HG02973 (cell line): ENCODE results near the gene SCAND1.
"Not testable (repeated sequence)": the region's sequence is repeated elsewhere in the genome, so short reads cannot be mapped to it uniquely, and the experiment has no call there.

Experiments used
- ATAC-seq: cut with Tn5 transposase; IDR thresholded peaks from one replicate; pipeline ENCODE4 v1.9.1; 2021; ENCODE audit warnings: moderate library complexity; ENCODE audit not compliant: unreplicated experiment

The SCAND1 gene

GRCh38 chr20:35963878-35964277, 9.6 kb upstream of the SCAND1 start:
- ATAC-seq: no peak

DNA sequence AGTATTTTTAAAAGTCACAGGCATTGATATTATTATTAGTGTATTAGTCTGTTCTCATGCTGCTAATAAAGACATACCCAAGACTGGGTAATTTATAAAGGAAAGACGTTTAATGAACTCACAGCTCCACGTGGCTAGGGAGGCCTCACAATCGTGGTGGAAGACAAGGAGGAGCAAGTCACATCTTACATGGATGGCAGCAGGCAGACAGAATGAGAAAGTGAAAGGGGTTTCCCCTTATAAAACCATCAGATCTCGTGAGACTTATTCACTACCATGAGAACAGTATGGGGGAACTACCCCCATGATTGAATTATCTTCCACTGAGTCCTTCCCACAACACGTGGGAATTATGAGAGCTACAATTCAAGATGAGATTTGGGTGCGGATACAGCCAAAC, 5.0 kb upstream of the SCAND1 start:
- ATAC-seq: not testable (repeated sequence)

GRCh38 chr20:35956616-35957015, 2.3 kb upstream of the SCAND1 start:
- no peak for ATAC-seq

DNA sequence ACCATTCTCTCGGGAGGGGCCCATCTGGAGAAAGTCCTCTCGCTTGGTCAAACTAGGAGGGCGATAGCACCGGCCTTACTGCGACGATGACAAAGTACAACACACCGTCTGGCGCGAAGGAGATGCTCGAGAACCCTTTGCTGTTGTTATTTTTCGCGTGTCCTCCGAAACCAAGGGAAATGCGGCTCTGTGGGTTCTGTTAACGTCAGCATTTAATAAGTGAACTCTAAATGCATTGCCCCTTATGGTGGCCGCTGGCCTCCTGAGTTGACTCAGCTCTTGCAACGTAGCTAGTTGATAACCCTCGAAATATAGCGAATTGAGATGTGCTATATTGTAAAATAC, 577 bp upstream of the SCAND1 start:
- ATAC-seq: no peak

DNA sequence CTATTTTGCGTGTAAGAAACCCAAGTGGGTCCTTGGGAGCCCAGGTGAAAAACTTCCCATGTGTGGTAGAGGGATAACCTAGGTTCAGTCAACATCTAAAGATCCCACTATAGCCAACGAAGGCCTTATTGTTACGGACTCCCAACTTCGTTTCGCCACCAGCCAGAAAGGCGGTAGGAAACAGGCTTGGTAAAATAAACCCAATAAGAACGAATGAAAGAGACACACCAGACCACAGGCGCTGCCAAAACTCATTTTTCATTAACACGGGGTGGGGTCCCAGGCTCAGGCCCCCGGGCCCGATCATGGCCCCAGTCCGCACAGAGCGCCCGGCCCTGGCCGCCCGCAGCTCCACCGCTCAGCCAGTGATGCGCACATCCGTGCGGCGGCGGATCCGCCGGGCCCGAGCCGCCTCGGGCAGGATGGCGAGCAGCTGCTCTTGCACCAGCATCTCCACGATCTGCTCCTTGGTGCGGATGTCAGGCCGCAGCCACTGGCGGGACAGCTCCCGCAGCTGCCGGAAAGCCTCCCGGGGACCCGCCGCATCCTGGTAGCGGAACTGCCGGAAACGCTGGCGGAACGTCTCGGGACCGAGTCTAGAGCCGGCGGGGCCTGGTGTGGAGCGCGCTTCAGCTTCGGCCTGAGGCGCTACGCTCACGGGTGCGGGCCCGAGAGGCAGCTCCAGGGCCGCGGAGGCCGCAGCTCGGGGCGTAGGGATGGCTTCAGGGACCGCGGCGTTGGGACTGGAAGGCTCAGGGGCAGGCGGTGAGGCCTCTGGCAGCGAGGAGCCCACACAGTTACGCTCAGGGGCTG, 709 bp downstream of the SCAND1 start:
- ATAC-seq: peak; percentile 21

DNA sequence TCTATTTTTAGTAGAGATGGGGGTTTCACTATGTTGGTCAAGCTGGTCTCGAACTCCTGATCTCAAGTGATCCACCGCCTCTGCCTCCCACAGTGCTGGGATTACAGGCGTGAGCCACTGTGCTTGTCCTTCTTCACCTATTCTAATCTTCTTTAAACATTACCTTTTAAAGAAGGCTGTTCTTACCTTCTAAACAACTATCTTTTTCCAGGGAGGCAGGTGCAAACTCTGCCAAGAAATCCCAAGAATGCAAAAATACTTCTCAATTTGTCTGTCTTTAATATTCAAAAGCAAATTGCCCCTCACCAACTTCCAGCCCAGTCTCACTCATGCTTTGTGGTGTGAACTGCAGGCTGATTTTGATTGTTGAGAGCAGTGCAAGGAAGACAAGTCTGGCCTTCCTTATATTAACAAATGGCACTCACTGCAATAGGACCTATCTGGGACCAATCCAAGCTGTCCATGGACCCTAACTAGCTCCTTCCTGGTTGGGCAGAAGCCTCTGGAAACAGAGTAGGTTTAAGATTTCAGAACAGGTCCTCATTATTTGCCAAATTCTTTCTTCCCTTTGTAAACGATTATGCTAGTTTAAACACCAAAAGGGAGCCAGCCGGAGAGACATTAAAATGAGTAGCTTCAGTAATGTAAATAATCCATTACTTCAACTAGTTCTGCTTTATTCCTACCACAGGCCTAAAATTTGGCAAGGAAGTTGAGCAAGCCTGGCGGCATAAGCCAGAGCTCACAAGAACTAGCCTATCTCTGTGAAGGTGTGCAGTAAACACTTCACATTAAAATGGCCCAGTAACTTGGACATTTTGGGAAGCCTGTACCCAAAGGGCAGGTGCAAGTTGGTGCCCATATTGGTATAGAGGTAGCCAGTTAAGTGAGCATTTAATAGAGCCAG, 1.6 kb downstream of the SCAND1 start:
- ATAC-seq: no peak

DNA sequence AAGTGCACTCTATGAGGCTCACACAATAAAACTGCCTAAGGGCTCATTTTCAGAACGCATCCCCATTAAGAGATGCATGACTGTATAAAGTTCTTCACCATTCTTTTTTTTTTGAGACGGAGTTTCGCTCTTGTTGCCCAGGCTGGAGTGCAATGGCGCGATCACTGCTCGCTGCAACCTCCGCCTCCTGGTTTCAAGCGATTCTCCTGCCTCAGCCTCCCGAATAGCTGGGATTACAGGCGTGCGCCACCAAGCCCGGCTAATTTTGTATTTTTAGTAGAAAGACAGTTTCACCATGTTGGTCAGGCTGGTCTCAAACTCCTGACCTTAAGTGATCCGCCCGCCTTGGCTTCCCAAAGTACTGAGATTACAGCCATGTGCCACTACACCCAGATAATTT, 2.2 kb downstream of the SCAND1 start:
- ATAC-seq: not testable (repeated sequence)

- no peak for ATAC-seq
Observed at GRCh38 chr20:35950093-35950492, 4.2 kb downstream of the SCAND1 start.

DNA sequence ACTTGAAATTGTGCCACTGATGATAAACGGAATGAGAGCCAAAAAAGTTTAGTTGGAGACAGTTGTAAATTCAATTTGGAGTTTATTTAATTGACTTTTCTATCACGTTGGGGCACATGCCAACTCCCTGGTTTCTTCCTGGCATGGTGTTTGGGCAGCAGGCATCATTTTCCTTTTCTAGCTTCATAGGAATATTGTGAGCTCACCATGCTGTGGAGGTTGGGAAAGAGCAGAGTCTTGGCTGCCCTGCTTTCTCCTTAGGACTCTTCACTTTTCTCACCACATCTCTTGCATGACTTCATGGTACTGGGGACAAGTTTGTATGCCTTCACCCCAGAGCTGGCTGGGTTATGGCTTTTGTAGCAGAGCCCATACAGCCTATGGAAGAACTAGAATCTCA, 6.4 kb downstream of the SCAND1 start:
- no peak for ATAC-seq

DNA sequence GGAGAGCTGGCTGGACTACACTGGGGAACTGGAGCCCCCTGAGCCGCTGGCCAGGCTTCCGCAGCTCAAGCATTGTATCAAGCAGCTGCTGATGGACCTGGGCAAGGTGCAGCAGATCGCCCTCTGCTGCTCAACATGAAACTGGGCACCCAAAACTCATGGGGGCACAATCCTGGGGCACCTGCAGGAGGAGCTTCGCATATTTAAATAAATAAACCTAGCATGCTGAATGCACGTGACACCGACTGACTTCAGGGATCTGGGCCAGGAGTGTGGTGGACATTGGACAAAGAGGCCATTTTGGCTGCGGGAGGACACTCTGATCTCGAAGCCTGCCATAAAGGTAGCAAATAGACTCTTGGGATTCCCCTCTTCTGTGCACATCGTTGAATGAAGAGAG, 6.8 kb downstream of the SCAND1 start:
- ATAC-seq: no peak

GRCh38 chr20:35942243-35942642, 12.1 kb downstream of the SCAND1 start:
- no peak for ATAC-seq

GRCh38 chr20:35941620-35942019, 12.7 kb downstream of the SCAND1 start:
- no peak for ATAC-seq

DNA sequence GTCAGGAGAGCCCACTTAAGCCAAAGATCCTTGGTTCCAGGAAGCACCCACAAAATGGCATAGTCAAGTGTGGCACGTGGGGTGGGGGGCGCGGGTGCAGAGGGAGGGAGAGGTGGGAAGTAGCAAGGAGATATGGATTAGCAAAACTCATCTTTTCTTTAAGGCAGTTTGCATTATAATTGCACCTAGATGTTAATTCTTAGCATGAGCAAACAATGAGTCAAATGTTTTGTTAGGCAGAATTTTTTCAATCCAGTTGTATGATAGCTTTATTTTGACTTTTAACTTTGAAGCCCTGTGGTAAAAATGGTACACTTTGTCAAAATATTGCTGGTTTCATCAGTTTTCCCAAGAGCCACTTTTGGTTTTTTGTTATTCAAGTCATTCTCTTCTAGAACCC, 15.0 kb downstream of the SCAND1 start:
- no peak for ATAC-seq

- ATAC-seq: no peak
Observed at GRCh38 chr20:35934050-35934449, 20.3 kb downstream of the SCAND1 start.

DNA sequence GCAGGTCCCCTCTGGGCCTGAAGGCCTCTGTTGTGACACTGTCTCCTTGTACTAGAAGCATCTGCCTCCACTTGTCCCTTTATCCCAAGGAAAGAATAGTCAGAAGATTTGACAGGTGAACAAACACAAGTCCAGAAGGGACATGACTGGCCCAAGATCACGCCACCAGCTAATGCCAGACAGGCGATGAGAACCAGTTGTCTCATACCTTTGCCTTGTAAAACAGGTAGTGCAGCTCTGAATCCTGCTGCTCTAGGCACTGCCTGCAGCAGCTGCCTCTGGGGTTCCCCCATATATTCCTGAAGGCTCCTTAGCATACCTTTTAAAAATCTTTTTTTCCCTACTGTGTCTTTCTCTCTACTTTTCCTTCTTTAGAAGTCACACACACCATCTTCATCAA, 25.0 kb downstream of the SCAND1 start:
- no peak for ATAC-seq

DNA sequence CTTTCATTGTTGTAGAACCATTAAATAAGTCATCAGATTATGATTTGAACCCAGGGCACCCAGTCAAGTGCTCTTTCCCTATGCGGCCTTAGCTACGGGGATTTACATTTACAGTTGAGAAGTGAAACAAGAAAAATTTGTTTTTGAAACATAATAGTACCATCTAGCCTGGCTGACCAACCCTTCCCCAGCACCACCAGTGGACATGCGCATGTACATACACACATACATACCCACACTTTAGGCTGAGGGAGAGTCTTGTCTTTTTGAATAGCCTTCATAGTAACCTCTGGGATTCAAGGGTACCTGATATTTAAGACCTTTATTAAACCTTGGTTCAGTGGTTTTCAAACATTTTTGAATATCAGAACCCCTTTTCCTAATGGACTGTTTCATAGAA, 33.8 kb downstream of the SCAND1 start:
- no peak for ATAC-seq

DNA sequence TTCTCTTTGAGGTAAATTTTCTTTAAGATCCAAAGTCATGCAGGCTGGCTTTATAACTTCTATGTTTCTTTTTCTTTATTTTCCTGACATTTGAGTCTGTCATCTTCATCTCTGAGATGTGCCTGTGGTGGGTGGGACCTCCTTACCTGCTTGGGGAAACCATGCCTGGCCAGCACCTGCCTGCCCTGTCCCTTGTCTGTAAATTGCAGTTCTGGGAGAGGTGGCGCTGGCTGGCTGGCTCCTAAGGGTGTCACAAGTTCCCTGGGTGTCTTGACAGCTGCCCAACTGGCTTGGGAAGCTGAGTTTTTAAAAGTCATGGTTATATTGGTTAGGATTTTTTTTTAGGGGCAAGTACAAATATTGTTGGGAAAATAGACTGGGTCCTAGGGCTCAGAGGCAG, 36.3 kb downstream of the SCAND1 start:
- ATAC-seq: no peak

GRCh38 chr20:35917077-35917476, 37.2 kb downstream of the SCAND1 start:
- no peak for ATAC-seq

- ATAC-seq: no peak
Observed at GRCh38 chr20:35912881-35913280, 41.4 kb downstream of the SCAND1 start.

DNA sequence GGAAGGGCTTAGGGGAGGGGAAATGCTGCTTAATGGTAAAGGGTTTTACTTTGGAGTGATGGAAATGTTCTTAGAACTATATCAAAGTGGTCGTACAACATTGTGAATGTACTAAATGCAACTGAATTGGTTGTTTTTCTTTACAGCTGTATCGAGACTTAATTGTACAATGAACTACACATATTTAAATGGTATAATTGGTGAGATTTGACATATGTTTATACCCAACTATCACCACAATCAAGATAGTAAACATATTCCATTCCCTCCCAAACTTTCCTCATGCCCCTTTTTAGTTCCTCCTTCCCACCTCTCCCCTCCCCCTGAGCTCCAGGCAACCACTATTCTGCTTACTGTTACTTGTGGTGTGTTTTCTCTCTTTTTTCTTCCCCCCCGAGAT, 44.0 kb downstream of the SCAND1 start:
- ATAC-seq: no peak

GRCh38 chr20:35909796-35910195, 44.5 kb downstream of the SCAND1 start:
- ATAC-seq: no peak

- no peak for ATAC-seq
Observed at GRCh38 chr20:35909176-35909575, 45.1 kb downstream of the SCAND1 start.
